GM12878 (cell line): ENCODE measurements around the gene NOB1. TPM values are rescaled to one million over a fixed set of nuclear protein-coding genes. Genes with fewer than 3 reads are reported as not detected.

Source experiments
- CHD2 ChIP-seq: IDR thresholded peaks from 2 replicates; pipeline ENCODE4 v1.6.1; 2011; ENCODE audit warnings: low read depth, low read length, improper control_type of control experiment, borderline replicate concordance
- NFYB ChIP-seq: IDR thresholded peaks from 2 replicates; pipeline ENCODE4 v1.6.1; 2011; ENCODE audit warnings: low read depth, mild to moderate bottlenecking, low read length, improper control_type of control experiment, moderate library complexity; ENCODE audit not compliant: insufficient read depth
- RFX5 ChIP-seq: IDR thresholded peaks from 2 replicates; pipeline ENCODE4 v1.6.1; 2011; ENCODE audit warnings: low read depth, low read length, improper control_type of control experiment
- YBX1 ChIP-seq: fragments of 450-650 bp; IDR thresholded peaks from 2 replicates; pipeline ENCODE4 v1.6.1; 2016; ENCODE audit warnings: antibody characterized with exemption
- ZNF217 ChIP-seq: fragments of 450-650 bp; IDR thresholded peaks from 2 replicates; pipeline ENCODE4 v1.6.1; 2017; ENCODE audit warnings: antibody characterized with exemption, mild to moderate bottlenecking
- ZNF24 ChIP-seq: fragments of 450-650 bp; IDR thresholded peaks from 2 replicates; pipeline ENCODE4 v1.6.1; 2017; ENCODE audit warnings: antibody characterized with exemption, mild to moderate bottlenecking
- polyA plus RNA-seq, 11 experiments: library from polyadenylated mRNA; depleted of rRNA in 4 of 11; unstranded in 6 of 11; stranded (reverse) in 5 of 11; fragments of >200 nt; fragmentation: Nextera tagmentation in 4 of 11; fragmentation: Illumina TruSeq in 1 of 11; extraction: Ambion mirVana in 4 of 11; extraction: Trizol in 1 of 11; gene quantifications; 1 replicate in 1 of 11; 2 replicates in 10 of 11; pipeline versions ENCODE4 v1.2.1 to v1.2.3, GENCODE V29; 2011 to 2016; ENCODE audit warnings: inconsistent platforms in 2 of 11, missing spikeins in 2 of 11, low read depth in 1 of 11
- total RNA-seq, 4 experiments: library from RNA; depleted of rRNA in 3 of 4; stranded (reverse); fragments of >200 nt in 3 of 4; fragmentation: Illumina TruSeq in 1 of 4; extraction: Trizol in 1 of 4; gene quantifications; 2 replicates each; pipeline versions ENCODE4 v1.2.1 to v1.2.3, GENCODE V29; 2013 to 2021
- TF ChIP-seq, protein P1 (sequence below): fragments of 450-650 bp; IDR thresholded peaks from 2 replicates; pipeline ENCODE4 v1.6.1; 2016; ENCODE audit warnings: mild to moderate bottlenecking, moderate library complexity, borderline replicate concordance
- TF ChIP-seq, protein P2 (sequence below): fragments of 450-650 bp; IDR thresholded peaks from 2 replicates; pipeline ENCODE4 v1.6.1; 2016; ENCODE audit warnings: mild to moderate bottlenecking
- TF ChIP-seq, protein P3 (sequence below): fragments of 450-650 bp; formaldehyde crosslinking; IDR thresholded peaks from 2 replicates; pipeline ENCODE4 v1.5.0; 2022; ENCODE audit warnings: mild to moderate bottlenecking, missing genetic modification characterization
- TF ChIP-seq, protein P4 (sequence below): fragments of 450-650 bp; IDR thresholded peaks from 2 replicates; pipeline ENCODE4 v1.6.1; 2017; ENCODE audit warnings: mild to moderate bottlenecking, moderate library complexity

Gene NOB1
- total and polyA plus RNA-seq, 10 of the 15 experiments (the other 5 are each of a cell fraction or from before 2014, with no cell fraction given), result 31.1 to 117 (median 78.0) TPM

DNA sequence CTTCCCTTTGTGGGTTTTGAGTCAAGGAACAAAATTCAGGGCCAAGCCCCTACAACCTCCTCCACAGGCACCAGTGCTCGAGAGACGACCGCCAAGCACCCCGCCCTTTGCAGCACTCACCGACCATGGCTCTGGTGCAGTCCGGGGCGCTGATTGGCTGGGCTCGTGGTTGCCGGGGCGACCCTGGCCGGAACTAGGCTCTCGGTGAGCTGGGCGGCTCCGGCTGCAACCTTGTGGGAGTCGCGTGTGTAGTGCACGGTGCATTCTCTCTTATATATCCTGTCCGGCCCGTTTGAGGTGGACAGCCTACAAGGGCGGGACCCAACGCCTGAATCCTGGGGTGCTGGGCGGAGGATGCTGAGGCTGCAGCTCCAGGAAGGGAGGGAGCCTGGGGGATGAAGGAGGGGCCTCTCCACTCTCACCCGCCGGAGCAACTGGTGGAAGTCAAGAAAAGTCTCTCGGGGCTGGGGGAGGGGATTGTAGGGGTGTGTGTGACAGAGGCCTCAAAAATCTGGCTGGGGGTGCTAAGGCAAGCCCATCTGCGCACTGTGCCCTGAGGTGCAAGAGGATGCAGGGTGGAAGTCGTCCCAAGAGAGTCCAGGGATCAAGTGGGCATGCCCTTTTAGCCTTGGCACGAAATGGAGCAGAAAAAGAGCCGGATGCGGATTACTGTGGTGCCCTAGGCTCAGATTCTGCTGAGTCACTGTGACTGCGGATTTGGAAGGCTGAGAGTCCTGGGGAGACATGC is 28.2 kb downstream of the NOB1 start, which contains the start of gene NQO1 (continued):
- TF ChIP-seq, protein P1, sequence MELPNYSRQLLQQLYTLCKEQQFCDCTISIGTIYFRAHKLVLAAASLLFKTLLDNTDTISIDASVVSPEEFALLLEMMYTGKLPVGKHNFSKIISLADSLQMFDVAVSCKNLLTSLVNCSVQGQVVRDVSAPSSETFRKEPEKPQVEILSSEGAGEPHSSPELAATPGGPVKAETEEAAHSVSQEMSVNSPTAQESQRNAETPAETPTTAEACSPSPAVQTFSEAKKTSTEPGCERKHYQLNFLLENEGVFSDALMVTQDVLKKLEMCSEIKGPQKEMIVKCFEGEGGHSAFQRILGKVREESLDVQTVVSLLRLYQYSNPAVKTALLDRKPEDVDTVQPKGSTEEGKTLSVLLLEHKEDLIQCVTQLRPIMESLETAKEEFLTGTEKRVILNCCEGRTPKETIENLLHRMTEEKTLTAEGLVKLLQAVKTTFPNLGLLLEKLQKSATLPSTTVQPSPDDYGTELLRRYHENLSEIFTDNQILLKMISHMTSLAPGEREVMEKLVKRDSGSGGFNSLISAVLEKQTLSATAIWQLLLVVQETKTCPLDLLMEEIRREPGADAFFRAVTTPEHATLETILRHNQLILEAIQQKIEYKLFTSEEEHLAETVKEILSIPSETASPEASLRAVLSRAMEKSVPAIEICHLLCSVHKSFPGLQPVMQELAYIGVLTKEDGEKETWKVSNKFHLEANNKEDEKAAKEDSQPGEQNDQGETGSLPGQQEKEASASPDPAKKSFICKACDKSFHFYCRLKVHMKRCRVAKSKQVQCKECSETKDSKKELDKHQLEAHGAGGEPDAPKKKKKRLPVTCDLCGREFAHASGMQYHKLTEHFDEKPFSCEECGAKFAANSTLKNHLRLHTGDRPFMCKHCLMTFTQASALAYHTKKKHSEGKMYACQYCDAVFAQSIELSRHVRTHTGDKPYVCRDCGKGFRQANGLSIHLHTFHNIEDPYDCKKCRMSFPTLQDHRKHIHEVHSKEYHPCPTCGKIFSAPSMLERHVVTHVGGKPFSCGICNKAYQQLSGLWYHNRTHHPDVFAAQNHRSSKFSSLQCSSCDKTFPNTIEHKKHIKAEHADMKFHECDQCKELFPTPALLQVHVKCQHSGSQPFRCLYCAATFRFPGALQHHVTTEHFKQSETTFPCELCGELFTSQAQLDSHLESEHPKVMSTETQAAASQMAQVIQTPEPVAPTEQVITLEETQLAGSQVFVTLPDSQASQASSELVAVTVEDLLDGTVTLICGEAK, result peak; percentile 50; the same call in 1 of the 2 replicates
- TF ChIP-seq, protein P2, sequence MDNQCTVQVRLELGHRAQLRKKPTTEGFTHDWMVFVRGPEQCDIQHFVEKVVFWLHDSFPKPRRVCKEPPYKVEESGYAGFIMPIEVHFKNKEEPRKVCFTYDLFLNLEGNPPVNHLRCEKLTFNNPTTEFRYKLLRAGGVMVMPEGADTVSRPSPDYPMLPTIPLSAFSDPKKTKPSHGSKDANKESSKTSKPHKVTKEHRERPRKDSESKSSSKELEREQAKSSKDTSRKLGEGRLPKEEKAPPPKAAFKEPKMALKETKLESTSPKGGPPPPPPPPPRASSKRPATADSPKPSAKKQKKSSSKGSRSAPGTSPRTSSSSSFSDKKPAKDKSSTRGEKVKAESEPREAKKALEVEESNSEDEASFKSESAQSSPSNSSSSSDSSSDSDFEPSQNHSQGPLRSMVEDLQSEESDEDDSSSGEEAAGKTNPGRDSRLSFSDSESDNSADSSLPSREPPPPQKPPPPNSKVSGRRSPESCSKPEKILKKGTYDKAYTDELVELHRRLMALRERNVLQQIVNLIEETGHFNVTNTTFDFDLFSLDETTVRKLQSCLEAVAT, result 0 out of 2 replicates have a peak, but pooled peaks have one; percentile 15
- TF ChIP-seq ZNF24 (no peak), ZNF217 (no peak), CHD2 (peak; percentile 50), RFX5 (peak; percentile 80; the same call in 1 of the 2 replicates), NFYB (peak; percentile 58; the same call in 1 of the 2 replicates), YBX1 (no peak)
- TF ChIP-seq, protein P3, sequence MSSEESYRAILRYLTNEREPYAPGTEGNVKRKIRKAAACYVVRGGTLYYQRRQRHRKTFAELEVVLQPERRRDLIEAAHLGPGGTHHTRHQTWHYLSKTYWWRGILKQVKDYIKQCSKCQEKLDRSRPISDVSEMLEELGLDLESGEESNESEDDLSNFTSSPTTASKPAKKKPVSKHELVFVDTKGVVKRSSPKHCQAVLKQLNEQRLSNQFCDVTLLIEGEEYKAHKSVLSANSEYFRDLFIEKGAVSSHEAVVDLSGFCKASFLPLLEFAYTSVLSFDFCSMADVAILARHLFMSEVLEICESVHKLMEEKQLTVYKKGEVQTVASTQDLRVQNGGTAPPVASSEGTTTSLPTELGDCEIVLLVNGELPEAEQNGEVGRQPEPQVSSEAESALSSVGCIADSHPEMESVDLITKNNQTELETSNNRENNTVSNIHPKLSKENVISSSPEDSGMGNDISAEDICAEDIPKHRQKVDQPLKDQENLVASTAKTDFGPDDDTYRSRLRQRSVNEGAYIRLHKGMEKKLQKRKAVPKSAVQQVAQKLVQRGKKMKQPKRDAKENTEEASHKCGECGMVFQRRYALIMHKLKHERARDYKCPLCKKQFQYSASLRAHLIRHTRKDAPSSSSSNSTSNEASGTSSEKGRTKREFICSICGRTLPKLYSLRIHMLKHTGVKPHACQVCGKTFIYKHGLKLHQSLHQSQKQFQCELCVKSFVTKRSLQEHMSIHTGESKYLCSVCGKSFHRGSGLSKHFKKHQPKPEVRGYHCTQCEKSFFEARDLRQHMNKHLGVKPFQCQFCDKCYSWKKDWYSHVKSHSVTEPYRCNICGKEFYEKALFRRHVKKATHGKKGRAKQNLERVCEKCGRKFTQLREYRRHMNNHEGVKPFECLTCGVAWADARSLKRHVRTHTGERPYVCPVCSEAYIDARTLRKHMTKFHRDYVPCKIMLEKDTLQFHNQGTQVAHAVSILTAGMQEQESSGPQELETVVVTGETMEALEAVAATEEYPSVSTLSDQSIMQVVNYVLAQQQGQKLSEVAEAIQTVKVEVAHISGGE, result no peak
- TF ChIP-seq, protein P4, sequence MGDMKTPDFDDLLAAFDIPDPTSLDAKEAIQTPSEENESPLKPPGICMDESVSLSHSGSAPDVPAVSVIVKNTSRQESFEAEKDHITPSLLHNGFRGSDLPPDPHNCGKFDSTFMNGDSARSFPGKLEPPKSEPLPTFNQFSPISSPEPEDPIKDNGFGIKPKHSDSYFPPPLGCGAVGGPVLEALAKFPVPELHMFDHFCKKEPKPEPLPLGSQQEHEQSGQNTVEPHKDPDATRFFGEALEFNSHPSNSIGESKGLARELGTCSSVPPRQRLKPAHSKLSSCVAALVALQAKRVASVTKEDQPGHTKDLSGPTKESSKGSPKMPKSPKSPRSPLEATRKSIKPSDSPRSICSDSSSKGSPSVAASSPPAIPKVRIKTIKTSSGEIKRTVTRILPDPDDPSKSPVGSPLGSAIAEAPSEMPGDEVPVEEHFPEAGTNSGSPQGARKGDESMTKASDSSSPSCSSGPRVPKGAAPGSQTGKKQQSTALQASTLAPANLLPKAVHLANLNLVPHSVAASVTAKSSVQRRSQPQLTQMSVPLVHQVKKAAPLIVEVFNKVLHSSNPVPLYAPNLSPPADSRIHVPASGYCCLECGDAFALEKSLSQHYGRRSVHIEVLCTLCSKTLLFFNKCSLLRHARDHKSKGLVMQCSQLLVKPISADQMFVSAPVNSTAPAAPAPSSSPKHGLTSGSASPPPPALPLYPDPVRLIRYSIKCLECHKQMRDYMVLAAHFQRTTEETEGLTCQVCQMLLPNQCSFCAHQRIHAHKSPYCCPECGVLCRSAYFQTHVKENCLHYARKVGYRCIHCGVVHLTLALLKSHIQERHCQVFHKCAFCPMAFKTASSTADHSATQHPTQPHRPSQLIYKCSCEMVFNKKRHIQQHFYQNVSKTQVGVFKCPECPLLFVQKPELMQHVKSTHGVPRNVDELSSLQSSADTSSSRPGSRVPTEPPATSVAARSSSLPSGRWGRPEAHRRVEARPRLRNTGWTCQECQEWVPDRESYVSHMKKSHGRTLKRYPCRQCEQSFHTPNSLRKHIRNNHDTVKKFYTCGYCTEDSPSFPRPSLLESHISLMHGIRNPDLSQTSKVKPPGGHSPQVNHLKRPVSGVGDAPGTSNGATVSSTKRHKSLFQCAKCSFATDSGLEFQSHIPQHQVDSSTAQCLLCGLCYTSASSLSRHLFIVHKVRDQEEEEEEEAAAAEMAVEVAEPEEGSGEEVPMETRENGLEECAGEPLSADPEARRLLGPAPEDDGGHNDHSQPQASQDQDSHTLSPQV, result no peak
